ENCODE results near the gene TMEM9B. TPM values are rescaled to one million over a fixed set of nuclear protein-coding genes. Genes with fewer than 3 reads are reported as not detected.
"Not testable (repeated sequence)": the region's sequence is repeated elsewhere in the genome, so short reads cannot be mapped to it uniquely, and the experiment has no call there.

TMEM9B gene
- total and polyA plus RNA-seq, 9 donors: 20.3 to 50.8 (median 29.2) TPM

DNA sequence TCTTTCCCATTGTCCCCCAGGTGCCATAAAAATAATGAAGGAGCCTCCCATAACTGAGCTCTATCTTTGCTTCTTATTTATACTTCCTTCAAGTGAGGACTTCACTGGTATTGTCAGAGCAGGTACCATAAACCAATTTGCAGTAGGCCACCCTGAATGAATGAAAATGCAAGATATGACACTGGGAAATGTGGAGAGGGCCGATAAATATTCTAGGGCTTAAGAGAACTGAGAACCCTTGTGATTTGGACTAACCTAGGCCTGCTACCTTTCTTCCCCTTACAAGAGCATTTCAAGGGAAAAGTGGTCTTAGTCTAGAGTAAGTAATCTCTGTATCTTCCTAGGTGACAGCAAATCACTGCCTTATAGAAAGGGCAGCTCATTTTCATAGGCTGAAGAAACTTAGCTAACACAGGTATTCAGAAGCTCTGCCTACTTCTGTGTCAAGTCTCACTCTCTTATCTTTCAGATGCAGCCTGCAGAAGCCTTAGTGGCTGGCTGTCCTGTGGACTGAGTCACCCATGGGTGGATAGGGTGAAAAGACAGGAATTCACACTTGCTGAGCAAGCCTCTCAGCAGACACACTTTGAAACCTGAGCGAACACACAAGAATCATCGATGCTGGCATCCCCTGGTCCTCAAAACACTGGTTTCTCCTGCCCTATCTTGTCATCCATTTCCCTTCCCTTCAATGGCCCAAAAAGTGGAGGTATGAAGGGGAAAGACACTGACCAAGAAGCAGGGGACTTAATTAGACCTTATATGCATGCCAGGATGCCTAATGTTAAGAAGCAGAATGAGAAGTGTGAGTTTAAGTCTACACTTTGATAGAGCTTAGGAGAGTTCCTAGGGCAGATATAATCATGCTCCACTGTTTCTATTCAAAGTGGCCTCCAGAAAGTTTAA lies 24.3 kb upstream of the TMEM9B start:
- intact Hi-C loops (cut with DNase I): no loop called here
- Histone ChIP-seq H3K4me1 (ENCODE audit: insufficient read depth) (no peaks in the 10 kb centered on the region), H3K36me3 (no peaks in the 10 kb centered on the region), H3K4me3 (no peak overlapping the region), H3K27me3 (no peaks in the 10 kb centered on the region), H3K27ac (no peak overlapping the region), H3K9me3 (no peaks in the 10 kb centered on the region)
- DNase-seq: no peak
- 60 to 61% (median 61%) methylated on average over 3 of the region's 3 CpGs for WGBS, 3 donors
- no peak for TF ChIP-seq POLR2A (IDR thresholded peaks at IDR 0.05)
- no peak for TF ChIP-seq EP300 (IDR thresholded peaks at IDR 0.05)
- TF ChIP-seq, protein P1, sequence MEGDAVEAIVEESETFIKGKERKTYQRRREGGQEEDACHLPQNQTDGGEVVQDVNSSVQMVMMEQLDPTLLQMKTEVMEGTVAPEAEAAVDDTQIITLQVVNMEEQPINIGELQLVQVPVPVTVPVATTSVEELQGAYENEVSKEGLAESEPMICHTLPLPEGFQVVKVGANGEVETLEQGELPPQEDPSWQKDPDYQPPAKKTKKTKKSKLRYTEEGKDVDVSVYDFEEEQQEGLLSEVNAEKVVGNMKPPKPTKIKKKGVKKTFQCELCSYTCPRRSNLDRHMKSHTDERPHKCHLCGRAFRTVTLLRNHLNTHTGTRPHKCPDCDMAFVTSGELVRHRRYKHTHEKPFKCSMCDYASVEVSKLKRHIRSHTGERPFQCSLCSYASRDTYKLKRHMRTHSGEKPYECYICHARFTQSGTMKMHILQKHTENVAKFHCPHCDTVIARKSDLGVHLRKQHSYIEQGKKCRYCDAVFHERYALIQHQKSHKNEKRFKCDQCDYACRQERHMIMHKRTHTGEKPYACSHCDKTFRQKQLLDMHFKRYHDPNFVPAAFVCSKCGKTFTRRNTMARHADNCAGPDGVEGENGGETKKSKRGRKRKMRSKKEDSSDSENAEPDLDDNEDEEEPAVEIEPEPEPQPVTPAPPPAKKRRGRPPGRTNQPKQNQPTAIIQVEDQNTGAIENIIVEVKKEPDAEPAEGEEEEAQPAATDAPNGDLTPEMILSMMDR (IDR thresholded peaks at IDR 0.05): no peak

DNA sequence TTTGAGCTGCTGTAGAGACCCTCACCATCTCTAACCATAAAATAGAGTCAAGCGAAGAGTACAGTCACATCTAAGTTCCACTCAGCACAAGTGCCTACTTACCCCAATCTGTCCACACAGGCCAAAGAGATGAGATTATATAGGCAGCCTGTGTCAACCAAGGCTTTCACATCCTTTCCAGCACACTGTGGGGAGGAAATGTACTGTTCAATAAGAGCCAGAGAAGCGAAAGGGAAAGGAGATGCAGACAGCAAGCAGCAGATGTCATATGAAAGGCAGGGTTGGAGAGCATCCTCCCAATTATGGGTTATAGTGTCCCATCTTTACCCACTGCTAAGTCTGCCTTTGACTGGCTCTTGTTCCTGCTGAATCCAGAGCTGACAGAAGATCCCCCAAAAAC lies 23.2 kb upstream of the TMEM9B start:
- Histone ChIP-seq H3K9me3 (no peaks in the 10 kb centered on the region), H3K36me3 (no peaks in the 10 kb centered on the region), H3K27me3 (no peaks in the 10 kb centered on the region), H3K27ac (no peak overlapping the region), H3K4me1 (ENCODE audit: insufficient read depth) (no peaks in the 10 kb centered on the region), H3K4me3 (no peak overlapping the region)
- 83 to 89% (median 84%) methylated on average over 2 of the region's 2 CpGs for WGBS, 3 donors
- TF ChIP-seq, protein P1 (IDR thresholded peaks at IDR 0.05): no peak
- no peak for TF ChIP-seq POLR2A (IDR thresholded peaks at IDR 0.05)
- TF ChIP-seq EP300 (IDR thresholded peaks at IDR 0.05): no peak
- DNase-seq: no peak
- intact Hi-C loops (cut with DNase I): no loop called here

DNA sequence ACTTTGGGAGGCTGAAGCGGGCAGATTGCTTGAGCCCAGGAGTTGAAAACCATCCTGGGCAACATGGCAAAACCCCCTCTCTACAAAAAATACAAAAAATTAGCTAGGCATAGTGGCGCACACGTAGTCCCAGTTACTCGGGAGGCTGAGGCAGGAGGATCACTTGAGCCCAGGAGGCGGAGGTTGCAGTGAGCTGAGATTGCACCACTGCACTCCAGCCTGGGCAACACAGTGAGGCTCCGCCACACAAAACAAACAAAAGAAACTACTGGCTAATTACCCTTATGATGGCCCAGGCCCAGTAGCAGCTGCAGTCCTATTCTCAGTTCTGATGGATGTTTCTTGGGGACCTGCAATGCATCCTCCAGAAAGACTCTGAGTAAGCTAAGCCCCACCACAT lies 22.5 kb upstream of the TMEM9B start:
- H3K4me1 ChIP-seq (ENCODE audit: insufficient read depth); DNase-seq; intact Hi-C loops (cut with DNase I); H3K9me3 ChIP-seq; H3K36me3 ChIP-seq; H3K4me3 ChIP-seq; H3K27ac ChIP-seq; H3K27me3 ChIP-seq: not testable (repeated sequence)
- WGBS, 3 donors: 95 to 96% (median 96%) methylated on average over 6 of the region's 6 CpGs

DNA sequence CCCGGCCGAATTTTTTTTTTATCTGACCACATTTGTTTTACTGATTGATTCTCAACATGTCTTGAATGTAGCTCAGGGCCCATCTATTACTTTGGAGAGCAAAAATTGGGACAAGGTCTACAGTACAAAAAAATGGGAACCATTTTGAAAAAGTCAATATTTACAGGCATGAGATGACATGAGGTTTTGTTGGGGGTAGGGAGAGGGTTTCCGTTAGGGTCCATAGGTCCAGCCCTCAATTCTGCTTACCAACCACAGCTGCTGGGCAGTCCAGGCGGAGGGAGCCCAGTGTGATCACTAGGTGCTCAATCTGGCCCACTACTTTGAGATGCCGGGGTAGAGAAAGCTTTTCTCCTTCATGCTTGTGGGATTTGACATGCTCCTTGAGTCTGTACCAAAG lies 21.2 kb upstream of the TMEM9B start:
- DNase-seq: no peak
- no peak overlapping the region for H3K27ac ChIP-seq
- H3K27me3 ChIP-seq: no peaks in the 10 kb centered on the region
- intact Hi-C loops (cut with DNase I): no loop called here
- WGBS, 3 donors: 83 to 99% (median 92%) methylated on average over 5 of the region's 5 CpGs
- H3K9me3 ChIP-seq: no peaks in the 10 kb centered on the region
- H3K36me3 ChIP-seq: no peaks in the 10 kb centered on the region
- H3K4me3 ChIP-seq: no peak overlapping the region
- TF ChIP-seq, protein P1 (IDR thresholded peaks at IDR 0.05): no peak
- TF ChIP-seq POLR2A (IDR thresholded peaks at IDR 0.05) (no peak), EP300 (IDR thresholded peaks at IDR 0.05) (no peak)
- no peaks in the 10 kb centered on the region for H3K4me1 ChIP-seq (ENCODE audit: insufficient read depth)

DNA sequence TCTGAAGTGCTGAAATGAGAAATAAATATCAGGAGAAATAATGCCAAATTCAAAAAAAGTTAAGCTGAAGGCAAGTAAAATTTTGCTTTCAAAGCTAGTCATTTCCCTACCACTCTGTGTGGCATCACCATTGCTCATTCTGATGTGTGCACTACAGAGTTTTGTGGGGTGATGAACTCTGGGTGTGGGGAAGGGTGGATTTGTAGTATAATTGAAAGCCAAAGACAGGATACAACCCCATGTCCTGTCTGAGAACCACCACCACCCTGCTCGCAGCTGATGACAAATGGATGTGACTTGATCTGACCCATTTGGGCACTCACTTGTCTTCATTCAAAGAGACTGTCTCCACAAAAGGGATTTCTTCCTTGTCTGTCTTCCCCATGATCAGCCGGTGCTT lies 19.3 kb upstream of the TMEM9B start:
- no peak for DNase-seq
- intact Hi-C loops (cut with DNase I): no loop called here
- 74 to 85% (median 85%) methylated on average over 2 of the region's 2 CpGs for WGBS, 3 donors

More for the DNA sequence above, 19.3 kb upstream of the TMEM9B start:
- Histone ChIP-seq H3K9me3 (no peaks in the 10 kb centered on the region), H3K27me3 (no peaks in the 10 kb centered on the region), H3K4me1 (ENCODE audit: insufficient read depth) (no peaks in the 10 kb centered on the region), H3K36me3 (no peaks in the 10 kb centered on the region), H3K4me3 (no peak overlapping the region), H3K27ac (no peak overlapping the region)
- TF ChIP-seq EP300 (IDR thresholded peaks at IDR 0.05) (no peak), POLR2A (IDR thresholded peaks at IDR 0.05) (no peak)
- TF ChIP-seq, protein P1 (IDR thresholded peaks at IDR 0.05): no peak
